HG03066 (cell line): ENCODE measurements around the gene PNPLA1.
A peak's percentile ranks its signal among the peaks of the same experiment; 100 is the strongest.

ENCODE experiments used
- ATAC-seq: cut with Tn5 transposase; IDR thresholded peaks from one replicate; pipeline ENCODE4 v1.9.1; 2021; ENCODE audit warnings: low read depth; ENCODE audit not compliant: unreplicated experiment

Gene PNPLA1, protein sequence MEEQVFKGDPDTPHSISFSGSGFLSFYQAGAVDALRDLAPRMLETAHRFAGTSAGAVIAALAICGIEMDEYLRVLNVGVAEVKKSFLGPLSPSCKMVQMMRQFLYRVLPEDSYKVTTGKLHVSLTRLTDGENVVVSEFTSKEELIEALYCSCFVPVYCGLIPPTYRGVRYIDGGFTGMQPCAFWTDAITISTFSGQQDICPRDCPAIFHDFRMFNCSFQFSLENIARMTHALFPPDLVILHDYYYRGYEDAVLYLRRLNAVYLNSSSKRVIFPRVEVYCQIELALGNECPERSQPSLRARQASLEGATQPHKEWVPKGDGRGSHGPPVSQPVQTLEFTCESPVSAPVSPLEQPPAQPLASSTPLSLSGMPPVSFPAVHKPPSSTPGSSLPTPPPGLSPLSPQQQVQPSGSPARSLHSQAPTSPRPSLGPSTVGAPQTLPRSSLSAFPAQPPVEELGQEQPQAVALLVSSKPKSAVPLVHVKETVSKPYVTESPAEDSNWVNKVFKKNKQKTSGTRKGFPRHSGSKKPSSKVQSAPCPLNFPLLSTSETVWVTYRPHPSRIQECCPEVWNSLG

DNA sequence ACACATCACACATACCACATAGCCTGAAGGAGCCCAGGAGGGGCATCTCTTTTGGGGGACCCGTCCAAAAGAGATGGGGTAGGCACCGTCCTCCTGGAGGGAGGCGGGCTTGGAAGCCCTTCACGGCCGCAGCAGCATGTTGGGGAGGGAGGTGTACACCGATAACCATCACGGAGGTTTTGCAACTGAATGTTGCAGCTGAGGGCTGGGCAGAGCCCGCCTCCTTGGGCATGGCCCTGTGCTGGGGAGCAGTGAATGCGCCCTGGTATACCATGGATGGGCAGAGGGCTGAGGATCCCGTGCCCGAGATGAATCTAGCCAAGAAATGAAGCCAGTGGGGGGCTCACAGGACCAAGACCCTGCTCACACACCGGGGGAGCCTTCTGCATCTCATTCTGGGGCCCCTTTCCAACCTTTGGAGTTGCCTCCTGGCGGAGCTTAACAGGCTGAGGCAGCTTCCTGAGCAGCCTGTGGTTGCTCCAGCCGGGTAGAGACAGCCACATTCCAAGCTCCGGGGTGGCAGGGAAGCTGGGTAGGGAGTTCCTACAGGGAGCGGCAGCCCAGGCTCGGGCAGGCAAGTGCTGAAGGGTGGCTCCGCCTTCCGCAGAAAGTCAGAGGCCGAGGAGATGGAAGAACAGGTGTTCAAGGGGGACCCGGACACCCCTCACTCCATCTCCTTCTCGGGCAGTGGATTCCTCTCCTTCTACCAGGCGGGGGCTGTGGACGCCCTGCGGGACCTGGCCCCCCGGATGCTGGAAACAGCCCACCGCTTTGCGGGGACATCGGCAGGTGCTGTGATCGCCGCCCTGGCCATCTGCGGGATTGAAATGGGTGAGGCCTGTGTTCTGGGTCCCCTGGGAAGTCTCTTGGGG lies at the start of gene PNPLA1:
PNPLA1 (plus strand) TSS at position 227 of the 872 bp plus-strand sequence; CDS start at position 627, 400 bp downstream.
- no peak for ATAC-seq

DNA sequence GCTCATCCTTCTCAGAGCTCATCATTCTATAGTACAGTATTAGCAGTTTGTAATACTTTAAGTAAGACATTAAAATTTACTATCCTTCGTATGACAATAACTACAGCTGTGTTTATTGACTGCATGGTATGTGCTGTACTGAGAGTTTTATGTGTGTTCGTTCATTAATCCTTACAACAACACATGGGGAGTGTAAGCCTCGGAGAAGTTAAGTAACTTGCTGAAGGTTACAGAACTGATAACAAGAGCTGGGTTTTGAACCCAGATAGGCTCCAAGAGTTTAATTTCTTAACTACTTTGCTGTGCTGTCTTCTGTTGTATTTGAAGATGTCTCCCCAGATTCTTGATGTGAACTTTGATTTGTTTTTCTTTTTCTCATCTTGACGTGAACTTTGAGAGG lies 49.6 kb upstream of the PNPLA1 start:
- ATAC-seq = no peak

DNA sequence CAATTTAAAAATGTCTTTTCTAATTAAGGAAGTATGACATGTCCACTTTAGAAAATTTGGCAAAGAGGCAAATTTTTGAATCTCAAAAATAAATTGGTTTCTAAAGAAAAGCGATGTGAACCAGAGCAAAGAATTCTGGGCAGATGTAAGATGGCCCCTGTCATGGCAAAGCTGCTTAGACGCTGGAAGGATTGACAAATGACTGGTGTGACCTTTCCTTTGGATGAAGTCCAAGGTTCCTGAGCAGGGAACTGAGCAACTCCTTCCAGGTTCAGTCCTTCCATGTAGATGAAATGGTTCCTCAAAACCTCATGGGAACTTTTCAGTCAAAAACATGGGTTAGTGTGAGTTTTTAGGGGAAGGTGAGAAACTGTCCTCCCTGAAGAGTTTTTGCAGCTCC lies 48.2 kb upstream of the PNPLA1 start:
- no peak for ATAC-seq

GRCh38 chr6:36222924-36223323 lies 46.9 kb upstream of the PNPLA1 start:
- no peak for ATAC-seq

GRCh38 chr6:36223706-36224105 lies 46.2 kb upstream of the PNPLA1 start:
- ATAC-seq = no peak

DNA sequence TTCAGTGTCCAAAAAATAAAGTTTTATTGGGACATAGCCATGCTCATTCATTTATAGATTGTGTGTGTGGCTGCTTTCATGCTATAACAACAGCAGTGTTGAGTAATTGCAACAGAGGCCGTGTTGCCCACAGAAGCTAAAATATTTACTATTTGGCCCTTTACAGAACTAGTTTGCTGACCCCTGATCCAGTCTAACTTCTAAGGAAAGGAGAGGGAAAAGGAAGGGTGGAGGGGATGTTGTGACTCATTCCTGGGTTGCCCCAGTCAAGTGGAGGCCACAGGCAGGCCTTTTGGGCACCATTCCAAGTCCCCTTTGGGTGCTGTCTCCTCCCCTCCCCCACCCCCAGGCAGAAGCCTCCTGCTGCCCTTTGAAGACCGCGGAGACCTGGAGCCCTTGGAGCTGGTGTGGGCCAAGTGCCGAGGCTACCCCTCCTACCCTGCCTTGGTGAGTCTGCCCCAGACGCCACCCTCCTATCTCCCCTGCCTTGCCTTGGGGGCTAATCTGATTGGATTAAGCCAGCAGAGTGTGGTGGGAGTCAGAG lies 44.9 kb upstream of the PNPLA1 start:
- ATAC-seq = no peak

DNA sequence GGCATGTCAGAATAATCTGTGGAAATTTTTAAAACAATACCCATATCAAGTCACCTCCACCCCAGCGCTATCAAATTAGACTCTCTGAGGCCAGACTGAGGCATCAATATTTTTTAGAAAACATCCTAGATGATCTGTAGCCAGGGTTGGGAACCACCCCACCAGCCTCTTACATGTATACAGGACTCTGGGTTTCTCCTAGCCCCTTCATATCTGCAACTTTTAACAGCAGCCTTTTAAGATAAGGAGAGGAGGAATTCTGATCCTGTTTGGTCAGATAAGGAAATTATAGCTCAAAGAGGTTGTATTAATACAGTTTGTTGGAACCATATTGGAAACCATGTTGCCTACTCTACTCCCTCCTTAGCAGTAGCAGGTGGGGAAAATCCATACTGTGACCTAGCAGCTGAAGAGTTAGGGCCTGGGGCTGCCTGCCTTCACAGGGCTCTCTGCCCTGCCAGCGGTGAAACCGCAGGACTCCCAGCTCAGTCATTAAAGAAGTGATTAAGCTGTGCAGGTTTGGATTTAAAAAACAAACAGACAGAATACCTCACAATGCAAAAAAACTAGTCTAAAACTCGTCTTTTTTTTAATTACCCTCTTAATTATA lies 43.3 kb upstream of the PNPLA1 start:
- ATAC-seq = no peak

DNA sequence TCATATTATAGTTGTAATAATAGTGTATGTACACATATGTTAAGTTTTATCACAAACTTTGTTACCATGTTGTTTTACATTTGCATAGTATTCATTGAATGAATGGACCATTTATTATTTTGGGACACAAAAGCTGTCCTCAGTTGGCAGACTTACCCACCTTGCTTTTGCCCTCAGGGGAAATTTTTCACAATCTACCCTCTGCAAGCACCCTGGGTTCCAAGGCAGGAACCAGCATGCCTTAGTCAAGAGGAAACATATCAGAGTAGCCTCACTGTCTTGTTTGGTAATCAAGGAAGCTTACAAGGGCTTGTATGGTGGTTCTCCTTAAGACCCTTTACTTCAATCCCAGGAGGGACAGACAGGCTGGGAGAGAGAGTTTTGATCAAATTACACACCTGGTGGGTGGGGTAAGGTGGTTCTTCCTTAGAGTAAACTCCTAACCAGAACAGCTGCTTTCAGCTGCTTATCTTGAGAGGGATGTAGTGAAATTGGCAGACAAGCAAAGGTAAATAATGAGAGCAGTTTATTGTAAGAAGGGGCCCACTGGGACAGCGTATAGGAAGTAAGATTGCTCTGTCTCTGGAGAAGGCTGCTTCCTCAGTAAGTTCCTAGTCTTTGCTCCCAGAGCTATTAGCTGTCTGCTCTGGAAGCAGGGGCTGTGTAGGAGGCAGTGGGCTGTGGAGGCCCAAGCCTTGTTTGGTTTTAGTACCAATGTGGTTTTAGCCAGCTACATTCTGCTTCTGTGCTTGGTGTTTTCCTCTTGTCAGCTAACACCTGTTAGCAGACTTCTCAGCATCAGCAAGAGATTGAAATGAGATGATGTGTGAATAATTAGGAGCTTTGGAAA lies 42.3 kb upstream of the PNPLA1 start:
- no peak for ATAC-seq

- ATAC-seq = no peak
Measured at GRCh38 chr6:36229223-36229622, 40.6 kb upstream of the PNPLA1 start.

- ATAC-seq = no peak
Measured at GRCh38 chr6:36230371-36230770, 39.5 kb upstream of the PNPLA1 start.

DNA sequence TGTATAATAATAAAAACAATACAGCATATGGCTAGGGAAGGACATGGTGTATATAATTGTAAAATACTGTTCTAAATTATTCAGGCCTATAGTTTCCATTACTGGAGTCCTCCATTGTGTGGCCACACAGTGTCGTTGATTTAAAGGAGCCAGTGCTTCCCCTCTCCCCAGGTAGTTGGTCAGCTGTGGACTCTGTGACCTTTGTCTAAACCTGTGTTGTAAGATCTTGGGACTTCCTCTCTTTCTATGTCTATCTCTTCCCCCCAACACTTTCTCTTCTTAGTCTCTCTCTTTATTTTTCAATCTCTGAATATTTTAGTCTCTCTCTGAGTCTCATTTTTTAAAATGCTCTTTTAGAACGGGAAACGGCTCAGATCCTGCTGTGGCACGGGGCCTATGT lies 37.7 kb upstream of the PNPLA1 start:
- ATAC-seq = no peak

GRCh38 chr6:36235309-36235708 lies 34.6 kb upstream of the PNPLA1 start:
- no peak for ATAC-seq

GRCh38 chr6:36235862-36236261 lies 34.0 kb upstream of the PNPLA1 start:
- ATAC-seq = no peak

GRCh38 chr6:36239774-36240173 lies 30.1 kb upstream of the PNPLA1 start:
- ATAC-seq = no peak

DNA sequence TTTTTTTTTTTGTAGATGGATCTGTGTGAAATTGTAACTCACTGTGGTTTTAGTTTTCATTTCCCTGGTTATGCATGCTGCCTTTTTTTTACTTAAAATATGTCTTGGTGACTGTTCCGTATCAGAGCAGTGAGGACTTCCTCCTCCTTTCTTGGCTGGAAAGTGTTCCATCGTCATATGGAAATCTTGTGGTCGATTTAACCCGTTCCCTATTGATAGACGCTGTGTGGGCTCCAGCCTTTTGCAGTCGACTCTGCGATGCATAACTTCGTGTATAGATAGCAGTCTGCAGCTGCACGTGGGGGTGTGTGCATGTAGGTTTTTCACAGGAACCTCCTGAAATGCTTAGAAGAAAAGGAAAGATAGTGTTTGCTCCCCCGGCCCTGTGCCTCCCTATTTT lies 28.1 kb upstream of the PNPLA1 start:
- ATAC-seq = peak; percentile 65

DNA sequence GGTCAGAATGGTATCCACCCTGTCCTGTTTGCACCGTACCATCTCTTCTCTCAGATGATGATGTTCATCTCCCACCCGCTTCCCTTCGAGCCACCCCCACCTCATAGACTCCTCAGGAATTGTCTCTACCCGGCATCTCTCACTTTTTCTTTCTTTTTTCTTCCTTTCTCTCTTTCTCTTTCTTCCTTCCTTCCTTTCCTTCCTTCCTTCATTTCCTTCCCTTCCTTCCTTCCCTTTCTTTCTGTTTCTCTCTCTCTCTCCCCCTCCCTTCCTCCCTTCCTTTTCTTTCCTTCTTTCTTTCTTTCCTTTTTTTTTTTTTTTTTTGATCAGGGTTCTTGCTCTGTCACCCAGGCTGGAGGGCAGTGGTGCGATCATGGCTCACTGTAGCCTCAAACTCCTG lies 27.7 kb upstream of the PNPLA1 start:
- no peak for ATAC-seq

- no peak for ATAC-seq
Measured at GRCh38 chr6:36242626-36243025, 27.2 kb upstream of the PNPLA1 start.

DNA sequence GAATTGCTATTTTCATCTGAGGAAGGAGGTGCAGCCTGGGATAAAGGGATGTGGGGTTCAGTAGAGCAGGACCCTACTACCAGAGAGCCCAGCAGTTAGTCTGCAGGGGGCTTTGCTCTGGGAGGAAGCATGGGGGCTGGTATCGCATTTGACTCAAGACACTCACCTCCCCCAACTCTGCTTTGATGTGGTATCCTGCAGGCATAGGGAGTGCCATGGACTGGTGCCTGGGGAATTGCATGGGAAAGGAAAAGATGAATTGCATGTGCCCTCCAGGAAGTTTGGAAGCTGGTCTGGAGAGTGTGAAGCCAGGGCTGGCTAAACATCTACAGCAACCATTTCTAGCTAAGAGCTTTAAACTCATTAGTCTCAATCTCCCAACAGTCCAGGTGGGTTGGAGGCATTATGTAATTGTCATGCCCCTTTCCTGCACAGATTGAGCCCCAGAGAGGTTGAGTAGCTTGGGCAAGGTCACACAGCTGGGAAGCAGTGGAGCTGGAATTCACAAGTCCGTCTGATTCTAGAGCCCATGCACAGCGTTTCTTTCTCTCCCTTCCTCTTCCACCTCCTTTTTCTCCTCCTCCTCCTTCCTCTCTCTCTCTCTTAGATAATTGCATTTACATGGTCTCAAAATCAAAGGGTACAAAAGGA lies 26.2 kb upstream of the PNPLA1 start:
- ATAC-seq = no peak

DNA sequence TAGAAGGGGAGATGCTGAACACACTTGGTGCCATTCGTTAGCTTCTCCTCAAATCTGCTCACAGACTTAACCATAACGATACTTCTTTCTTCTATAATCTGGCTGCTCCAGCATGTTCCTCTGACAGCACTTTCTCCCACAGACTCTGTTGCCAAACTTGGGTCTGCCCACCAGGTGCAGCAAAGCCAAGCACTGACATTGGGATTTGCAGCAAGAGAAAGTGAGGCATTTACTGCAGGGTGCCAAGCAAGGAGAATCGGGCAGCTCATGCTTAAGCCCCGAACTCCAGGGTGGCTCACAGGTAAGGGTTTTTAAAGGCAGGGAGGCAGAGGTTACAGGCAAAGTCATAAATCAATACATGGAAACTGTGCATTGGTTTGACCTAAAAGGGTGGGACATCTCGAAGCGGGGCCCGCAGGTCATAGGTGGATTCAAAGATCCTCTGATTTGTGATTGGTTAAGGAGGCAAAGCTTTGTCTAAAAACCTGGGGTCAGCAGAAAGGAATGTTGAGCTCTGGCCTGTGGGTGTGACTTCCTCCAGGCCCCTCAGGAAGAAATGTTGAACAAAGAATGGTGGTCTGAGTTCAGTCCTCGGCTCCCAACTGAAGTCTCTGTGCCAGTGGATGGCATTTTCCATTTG lies 25.1 kb upstream of the PNPLA1 start:
- ATAC-seq = no peak
